NB4 (cell line): Measurements from ENCODE around the gene GAS6.

Experiments used
- MYC ChIP-seq: IDR thresholded peaks from 2 replicates; pipeline ENCODE4 v1.6.1; 2011; ENCODE audit warnings: low read depth, low read length
- POLR2A ChIP-seq: IDR thresholded peaks from 2 replicates; pipeline ENCODE4 v1.6.1; 2011; ENCODE audit warnings: mild to moderate bottlenecking; ENCODE audit not compliant: insufficient read length; ENCODE audit errors: extremely low read depth
- TF ChIP-seq, protein P1 (sequence below): IDR thresholded peaks from 2 replicates; pipeline ENCODE4 v1.6.1; 2011; ENCODE audit warnings: low read depth, low read length
- TF ChIP-seq, protein P2 (sequence below): IDR thresholded peaks from one replicate; pipeline ENCODE4 v1.5.1; 2012; ENCODE audit warnings: low read depth, low read length

DNA sequence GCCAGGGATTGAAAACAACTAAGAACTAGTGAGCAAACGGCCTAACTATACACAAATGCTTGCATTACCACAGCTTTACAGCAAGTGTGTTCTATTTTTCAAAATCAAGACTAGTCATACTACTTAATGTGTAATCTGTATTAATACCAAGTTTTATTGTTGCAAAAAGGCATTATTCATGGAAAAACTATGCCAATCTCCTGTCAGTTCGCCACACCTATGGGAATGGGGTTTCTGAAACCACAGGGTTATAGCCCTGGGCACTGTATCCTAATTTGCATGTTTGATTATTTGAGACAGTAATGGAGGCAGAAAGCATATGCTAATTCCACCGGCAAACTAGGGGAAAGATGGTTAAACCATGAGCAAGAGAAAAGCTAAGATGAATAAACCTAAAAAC lies 14.3 kb downstream of the GAS6 start:
- TF ChIP-seq, protein P1, sequence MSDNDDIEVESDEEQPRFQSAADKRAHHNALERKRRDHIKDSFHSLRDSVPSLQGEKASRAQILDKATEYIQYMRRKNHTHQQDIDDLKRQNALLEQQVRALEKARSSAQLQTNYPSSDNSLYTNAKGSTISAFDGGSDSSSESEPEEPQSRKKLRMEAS, result no peak
- TF ChIP-seq, protein P2, sequence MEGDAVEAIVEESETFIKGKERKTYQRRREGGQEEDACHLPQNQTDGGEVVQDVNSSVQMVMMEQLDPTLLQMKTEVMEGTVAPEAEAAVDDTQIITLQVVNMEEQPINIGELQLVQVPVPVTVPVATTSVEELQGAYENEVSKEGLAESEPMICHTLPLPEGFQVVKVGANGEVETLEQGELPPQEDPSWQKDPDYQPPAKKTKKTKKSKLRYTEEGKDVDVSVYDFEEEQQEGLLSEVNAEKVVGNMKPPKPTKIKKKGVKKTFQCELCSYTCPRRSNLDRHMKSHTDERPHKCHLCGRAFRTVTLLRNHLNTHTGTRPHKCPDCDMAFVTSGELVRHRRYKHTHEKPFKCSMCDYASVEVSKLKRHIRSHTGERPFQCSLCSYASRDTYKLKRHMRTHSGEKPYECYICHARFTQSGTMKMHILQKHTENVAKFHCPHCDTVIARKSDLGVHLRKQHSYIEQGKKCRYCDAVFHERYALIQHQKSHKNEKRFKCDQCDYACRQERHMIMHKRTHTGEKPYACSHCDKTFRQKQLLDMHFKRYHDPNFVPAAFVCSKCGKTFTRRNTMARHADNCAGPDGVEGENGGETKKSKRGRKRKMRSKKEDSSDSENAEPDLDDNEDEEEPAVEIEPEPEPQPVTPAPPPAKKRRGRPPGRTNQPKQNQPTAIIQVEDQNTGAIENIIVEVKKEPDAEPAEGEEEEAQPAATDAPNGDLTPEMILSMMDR, result no peak
- no peak for TF ChIP-seq POLR2A
- no peak for TF ChIP-seq MYC
